Endothelial cell of umbilical vein (primary cell): Measurements from ENCODE around the gene KCNN1. TPM values are rescaled to one million over a fixed set of nuclear protein-coding genes. Genes with fewer than 3 reads are reported as not detected.

Experiments
- BruUV-seq: library from RNA; stranded (reverse); fragments of 400-500 nt; replicated peaks from 2 replicates; lab custom pipeline; 2021; lab: Mats Ljungman, UMichigan
- CTCF ChIA-PET: fragments of 300-600, 350-600 bp; sonication (Branson Sonifier 250); formaldehyde crosslinking; loops from one replicate; lab custom pipeline; 2021; ENCODE audit warnings: antibody characterized with exemption, inconsistent platforms; lab: Charles Lee
- POLR2A ChIA-PET: fragments of 300-600, 350-600 bp; sonication (Branson Sonifier 250); formaldehyde crosslinking; loops from one replicate; lab custom pipeline; 2021; ENCODE audit warnings: antibody characterized with exemption, inconsistent platforms; lab: Charles Lee
- DNase-seq: peaks from one replicate; pipeline ENCODE4 v3.0.0-alpha.2; 2011; ENCODE audit warnings: low read depth, low spot score
- FAIRE-seq: peaks from 2 replicates; lab custom pipeline; 2011; peaks lifted over from hg19 to GRCh38; lab: Jason Lieb, UNC
- H2AFZ ChIP-seq: 2 replicates; pipeline ENCODE4 v1.6.0; 2012; ENCODE audit warnings: low read depth, low read length, control low read depth, inconsistent platforms
- H3K27ac ChIP-seq: 2 replicates; pipeline ENCODE4 v1.5.1; 2011; ENCODE audit warnings: low read depth, mild to moderate bottlenecking, control low read depth, low read length, moderate library complexity; ENCODE audit not compliant: insufficient read depth
- H3K27me3 ChIP-seq, 2 experiments: 2 replicates each; pipeline versions ENCODE4 v1.6.0 to v1.6.1; 2011; ENCODE audit warnings: low read length in 2 of 2, mixed read lengths in 1 of 2; ENCODE audit not compliant: control insufficient read depth in 2 of 2, insufficient read depth in 2 of 2
- H3K36me3 ChIP-seq, 2 experiments: 2 replicates in 1 of 2; 3 replicates in 1 of 2; pipeline ENCODE4 v1.5.1; 2011; ENCODE audit warnings: low read length in 2 of 2, mild to moderate bottlenecking in 1 of 2, moderate library complexity in 1 of 2; ENCODE audit not compliant: control insufficient read depth in 2 of 2, insufficient read depth in 2 of 2; ENCODE audit errors: extremely low read depth in 1 of 2
- H3K4me1 ChIP-seq: 3 replicates; pipeline ENCODE4 v1.5.1; 2011; ENCODE audit warnings: mild to moderate bottlenecking, low read length; ENCODE audit not compliant: control insufficient read depth, insufficient read depth; ENCODE audit errors: extremely low read depth
- H3K4me2 ChIP-seq: 2 replicates; pipeline ENCODE4 v1.6.1; 2011; ENCODE audit warnings: low read length, control low read depth, mixed read lengths; ENCODE audit not compliant: insufficient read depth
- H3K4me3 ChIP-seq, 3 experiments: fragments of 200-600 bp in 1 of 3; sonication (generic), shearing (Covaris generic) in 1 of 3; replicated peaks in 1 of 3; 2 replicates each; pipeline ENCODE4 v1.5.1; 2011 to 2016; ENCODE audit warnings: control low read depth in 3 of 3, low read length in 3 of 3, mild to moderate bottlenecking in 2 of 3, inconsistent platforms in 1 of 3, low read depth in 1 of 3, moderate library complexity in 1 of 3; ENCODE audit not compliant: insufficient read depth in 1 of 3
- H3K79me2 ChIP-seq: 2 replicates; pipeline ENCODE4 v1.6.0; 2012; ENCODE audit warnings: low read length, inconsistent platforms; ENCODE audit not compliant: control insufficient read depth, insufficient read depth
- H3K9ac ChIP-seq: replicated peaks from 2 replicates; pipeline ENCODE3; 2011; ENCODE audit warnings: low read length, control low read depth; ENCODE audit not compliant: insufficient read depth; ENCODE audit errors: extremely low read depth
- H3K9me1 ChIP-seq: replicated peaks from 3 replicates; pipeline ENCODE4 v1.6.0; 2011; ENCODE audit warnings: mild to moderate bottlenecking, low read length; ENCODE audit not compliant: control insufficient read depth, insufficient read depth; ENCODE audit errors: extremely low read depth
- H3K9me3 ChIP-seq: replicated peaks from 2 replicates; pipeline ENCODE4 v1.5.1; 2012; ENCODE audit warnings: low read length, inconsistent platforms; ENCODE audit not compliant: control insufficient read depth, insufficient read depth
- H4K20me1 ChIP-seq: replicated peaks from 2 replicates; pipeline ENCODE3; 2011; ENCODE audit warnings: mild to moderate bottlenecking, low read length; ENCODE audit not compliant: control insufficient read depth, insufficient read depth; ENCODE audit errors: extremely low read depth
- CTCF ChIP-seq, 2 donors: IDR thresholded peaks; 1 replicate in 1 of 2; 2 replicates in 1 of 2; pipeline ENCODE4 v1.5.1; 2011; ENCODE audit warnings: low read length in 2 of 2, mild to moderate bottlenecking in 2 of 2, moderate library complexity in 2 of 2, control low read depth in 1 of 2, inconsistent platforms in 1 of 2, low read depth in 1 of 2; ENCODE audit not compliant: insufficient read depth in 1 of 2; ENCODE audit errors: extremely low read depth in 1 of 2
- EZH2 ChIP-seq: IDR thresholded peaks from 2 replicates; pipeline ENCODE4 v1.6.1; 2012; ENCODE audit warnings: borderline replicate concordance, low read depth, mild to moderate bottlenecking, moderate library complexity, low read length, inconsistent platforms; ENCODE audit not compliant: severe bottlenecking
- FOS ChIP-seq: IDR thresholded peaks from 2 replicates; pipeline ENCODE4 v1.6.1; 2011; ENCODE audit warnings: mild to moderate bottlenecking, low read length, moderate library complexity, borderline replicate concordance; ENCODE audit not compliant: insufficient read depth
- GATA2 ChIP-seq: IDR thresholded peaks from 2 replicates; pipeline ENCODE4 v1.7.0; 2011; ENCODE audit warnings: low read depth, mild to moderate bottlenecking, moderate library complexity, mixed read lengths, low read length; ENCODE audit not compliant: insufficient read length, insufficient read depth
- JUN ChIP-seq: IDR thresholded peaks from 2 replicates; pipeline ENCODE4 v1.6.1; 2011; ENCODE audit warnings: borderline replicate concordance, low read depth; ENCODE audit not compliant: insufficient read length, insufficient read depth
- MYC ChIP-seq: IDR thresholded peaks from one replicate; pipeline ENCODE4 v1.6.1; 2011; ENCODE audit warnings: mild to moderate bottlenecking, low read depth, low read length
- POLR2A ChIP-seq: IDR thresholded peaks from 2 replicates; pipeline ENCODE4 v1.6.1; 2012; ENCODE audit warnings: low read depth, mild to moderate bottlenecking, control low read depth, low read length
- POLR2AphosphoS5 ChIP-seq: IDR thresholded peaks from 2 replicates; pipeline ENCODE4 v1.6.1; 2012; ENCODE audit warnings: low read depth, mild to moderate bottlenecking, control low read depth, low read length, moderate library complexity; ENCODE audit not compliant: insufficient read depth
- dilution Hi-C: fragments of 300-500 bp; cut with MboI; formaldehyde crosslinking; loops from one replicate; pipeline ENCODE4 v1.15.0; 2019; ENCODE audit warnings: low sequenced_read_pairs; ENCODE audit not compliant: extremely low pct_ligation_motif_present
- intact Hi-C: fragments of 100-400 bp; cut with micrococcal nuclease; formaldehyde crosslinking; loops from one replicate; pipeline ENCODE4 v1.10.0; 2022
- polyA plus RNA-seq, 4 experiments: library from polyadenylated mRNA; depleted of rRNA in 3 of 4; stranded (reverse) in 3 of 4; unstranded in 1 of 4; fragments of >200 nt; gene quantifications; 2 replicates each; pipeline versions ENCODE4 v1.2.1 to v1.2.3, GENCODE V29; 2011 to 2012; ENCODE audit warnings: missing spikeins in 1 of 4
- total RNA-seq: library from RNA; stranded (reverse); gene quantifications from 2 replicates; pipeline ENCODE4 v1.2.3, GENCODE V29; 2021
- TF ChIP-seq, protein P1 (sequence below): IDR thresholded peaks from 2 replicates; pipeline ENCODE4 v1.6.1; 2011; ENCODE audit not compliant: insufficient read depth, insufficient read length

Gene KCNN1
- total and polyA plus RNA-seq, 2 donors (not counting 3 experiments of a cell fraction or from before 2014, with no cell fraction given), result 0.18 to 0.80 TPM

DNA sequence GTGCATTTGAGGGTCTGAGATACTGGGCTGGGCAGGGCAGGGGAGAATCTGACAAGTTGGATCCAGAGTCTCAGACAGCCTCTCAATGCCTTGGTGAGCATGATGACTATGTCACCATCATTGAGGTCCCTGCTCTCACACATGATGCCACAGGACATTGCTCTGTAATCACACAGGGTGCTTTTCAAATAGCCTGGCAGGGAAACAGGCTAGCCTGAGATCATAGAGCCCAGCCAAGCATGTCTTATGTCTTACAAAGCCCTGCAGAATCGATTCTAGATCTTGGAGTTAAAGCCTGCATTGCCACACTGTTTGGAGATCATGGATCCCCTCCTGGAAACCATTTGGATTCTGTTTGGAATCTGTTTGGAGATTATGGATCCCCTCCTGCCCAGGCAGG is 5.3 kb downstream of the KCNN1 start:
- ChIA-PET POLR2A (no interaction called here), CTCF (no interaction called here)
- H3K9ac ChIP-seq, result no peak overlapping the region
- no peak overlapping the region for H3K4me3 ChIP-seq
- H3K9me3 ChIP-seq, result no peaks in the 10 kb centered on the region
- peaks cover 5 to 6% of the 10 kb centered on the region in 2 experiments for H3K27me3 ChIP-seq
- no peaks in the 10 kb centered on the region for H3K9me1 ChIP-seq
- DNase-seq, result no peak
- H4K20me1 ChIP-seq, result no peaks in the 10 kb centered on the region
- dilution Hi-C loops, result no loop called here
- intact Hi-C loops, result no loop called here
- H3K4me1 ChIP-seq, result no peaks in the 10 kb centered on the region
- no peak overlapping the region for H3K27ac ChIP-seq
- no TSS peak for BruUV-seq
- H2AFZ ChIP-seq, result no peak overlapping the region
- no peaks in the 10 kb centered on the region for H3K79me2 ChIP-seq
- TF ChIP-seq, protein P1, sequence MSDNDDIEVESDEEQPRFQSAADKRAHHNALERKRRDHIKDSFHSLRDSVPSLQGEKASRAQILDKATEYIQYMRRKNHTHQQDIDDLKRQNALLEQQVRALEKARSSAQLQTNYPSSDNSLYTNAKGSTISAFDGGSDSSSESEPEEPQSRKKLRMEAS, result no peak
- TF ChIP-seq POLR2A (no peak), GATA2 (no peak), FOS (no peak), JUN (no peak), MYC (no peak), EZH2 (no peak), POLR2AphosphoS5 (no peak), CTCF (IDR thresholded peaks at IDR 0.05; ENCODE audit: extremely low read depth in 1 of 2, insufficient read depth in 1 of 2, low read depth in 1 of 2, low read length in 2 of 2) (no peak)
- no peaks in the 10 kb centered on the region for H3K36me3 ChIP-seq
- H3K4me2 ChIP-seq, result no peak overlapping the region
- FAIRE-seq, result no peak
